GM12875 (cell line): ENCODE data around the gene DNAJB6.

Source experiments
- H3K4me3 ChIP-seq: one replicate; pipeline ENCODE4 v1.5.1; 2011; ENCODE audit warnings: low read depth, low read length, control low read depth
- CTCF ChIP-seq: IDR thresholded peaks from 2 replicates; pipeline ENCODE4 v1.5.1; 2011; ENCODE audit warnings: low read depth, mild to moderate bottlenecking, control low read depth, inconsistent platforms, low read length, moderate library complexity, borderline replicate concordance; ENCODE audit not compliant: insufficient read depth

DNAJB6 gene

GRCh38 chr7:157439149-157439548, 102.3 kb downstream of the DNAJB6 start:
- no peak overlapping the region for H3K4me3 ChIP-seq
- TF ChIP-seq CTCF: no peak

- H3K4me3 ChIP-seq: no peak overlapping the region
- TF ChIP-seq CTCF: no peak
Observed at GRCh38 chr7:157439761-157440160, 103.0 kb downstream of the DNAJB6 start.

- H3K4me3 ChIP-seq: no peak overlapping the region
- TF ChIP-seq CTCF: no peak
Observed at GRCh38 chr7:157440346-157441022, 103.7 kb downstream of the DNAJB6 start.

GRCh38 chr7:157441023-157441399, 104.2 kb downstream of the DNAJB6 start:
- no peak for TF ChIP-seq CTCF

GRCh38 chr7:157442456-157442855, 105.7 kb downstream of the DNAJB6 start:
- no peak for TF ChIP-seq CTCF
- H3K4me3 ChIP-seq: no peak overlapping the region

More at GRCh38 chr7:157441023-157441399, 104.2 kb downstream of the DNAJB6 start:
- H3K4me3 ChIP-seq: no peak overlapping the region

- TF ChIP-seq CTCF: no peak
- H3K4me3 ChIP-seq: no peak overlapping the region
Observed at GRCh38 chr7:157442993-157443831, 106.4 kb downstream of the DNAJB6 start.
